Astrocyte of the spinal cord (primary cell): ENCODE results near the gene ACMSD.

Experiments
- DNase-seq: peaks from one replicate; pipeline ENCODE4 v3.0.0; 2011; ENCODE audit warnings: low read depth, low spot score
- H3K4me3 ChIP-seq: 2 replicates; pipeline ENCODE4 v1.5.1; 2011; ENCODE audit warnings: low read depth, mild to moderate bottlenecking, low read length, moderate library complexity
- CTCF ChIP-seq: IDR thresholded peaks from 2 replicates; pipeline ENCODE4 v1.5.1; 2012; ENCODE audit warnings: low read depth, mild to moderate bottlenecking, low read length, inconsistent platforms
- in situ Hi-C: cut with HindIII; loops from 2 replicates; pipeline ENCODE4 v1.10.0; 2017; ENCODE audit warnings: low sequenced_read_pairs

Gene ACMSD

GRCh38 chr2:134835471-134835870, 2.9 kb upstream of the ACMSD start:
- no peak overlapping the region for H3K4me3 ChIP-seq
- no peak for DNase-seq
- in situ Hi-C loops = no loop called here
- TF ChIP-seq CTCF = no peak

GRCh38 chr2:134836986-134837385, 1.4 kb upstream of the ACMSD start:
- DNase-seq = peak; percentile 95
- no peak overlapping the region for H3K4me3 ChIP-seq
- TF ChIP-seq CTCF = no peak
- in situ Hi-C loops = no loop called here

GRCh38 chr2:134839649-134840048, 1.2 kb downstream of the ACMSD start:
- TF ChIP-seq CTCF = no peak
- no peak for DNase-seq
- no peak overlapping the region for H3K4me3 ChIP-seq
- in situ Hi-C loops = no loop called here

- in situ Hi-C loops = no loop called here
- H3K4me3 ChIP-seq = no peak overlapping the region
- no peak for TF ChIP-seq CTCF
- no peak for DNase-seq
Observed at GRCh38 chr2:134842930-134843490, 4.6 kb downstream of the ACMSD start.

GRCh38 chr2:134843968-134844367, 5.6 kb downstream of the ACMSD start:
- DNase-seq = no peak
- H3K4me3 ChIP-seq = no peak overlapping the region
- in situ Hi-C loops = no loop called here
- no peak for TF ChIP-seq CTCF

- no peak for DNase-seq
- H3K4me3 ChIP-seq = no peak overlapping the region
- in situ Hi-C loops = no loop called here
- no peak for TF ChIP-seq CTCF
Observed at GRCh38 chr2:134845028-134845427, 6.6 kb downstream of the ACMSD start.

- DNase-seq = peak; percentile 77
- in situ Hi-C loops = no loop called here
Observed at GRCh38 chr2:134845719-134846118, 7.3 kb downstream of the ACMSD start.

More at GRCh38 chr2:134845719-134846118, 7.3 kb downstream of the ACMSD start:
- no peak overlapping the region for H3K4me3 ChIP-seq
- no peak for TF ChIP-seq CTCF
